ENCODE measurements around the gene TMEM129. TPM values are rescaled to one million over a fixed set of nuclear protein-coding genes. Genes with fewer than 3 reads are reported as not detected.
A peak's percentile ranks its signal among the peaks of the same experiment; 100 is the strongest.

TMEM129 gene
- total and polyA plus RNA-seq, 10 of the 15 experiments (the other 5 are each of a cell fraction or from before 2014, with no cell fraction given), result 0.19 to 24.9 (median 13.2) TPM

GRCh38 chr4:1713003-1713851 is 7.9 kb downstream of the TMEM129 start (continued):
- TF ChIP-seq CHD2 (IDR thresholded peaks at IDR 0.05; ENCODE audit: borderline replicate concordance, low read depth, low read length) (no peak), EGR1 (IDR thresholded peaks at IDR 0.05; ENCODE audit: borderline replicate concordance in 1 of 2, low read depth in 2 of 2, low read length in 2 of 2) (no peak), YY1 (IDR thresholded peaks at IDR 0.05; ENCODE audit: low read depth, low read length) (no peak), SMARCA5 (IDR thresholded peaks at IDR 0.05) (0 out of 2 replicates have a peak, but pooled peaks have one; percentile 6), TCF3 (IDR thresholded peaks at IDR 0.05; ENCODE audit: borderline replicate concordance, insufficient read depth, low read depth, low read length) (no peak), ELK1 (IDR thresholded peaks at IDR 0.05; ENCODE audit: low read depth, low read length) (no peak), ZBTB4 (CRISPR knock-in tag; IDR thresholded peaks at IDR 0.05) (no peak), ESRRA (IDR thresholded peaks at IDR 0.05; ENCODE audit: low read length) (no peak)
- TF ChIP-seq, protein P1, sequence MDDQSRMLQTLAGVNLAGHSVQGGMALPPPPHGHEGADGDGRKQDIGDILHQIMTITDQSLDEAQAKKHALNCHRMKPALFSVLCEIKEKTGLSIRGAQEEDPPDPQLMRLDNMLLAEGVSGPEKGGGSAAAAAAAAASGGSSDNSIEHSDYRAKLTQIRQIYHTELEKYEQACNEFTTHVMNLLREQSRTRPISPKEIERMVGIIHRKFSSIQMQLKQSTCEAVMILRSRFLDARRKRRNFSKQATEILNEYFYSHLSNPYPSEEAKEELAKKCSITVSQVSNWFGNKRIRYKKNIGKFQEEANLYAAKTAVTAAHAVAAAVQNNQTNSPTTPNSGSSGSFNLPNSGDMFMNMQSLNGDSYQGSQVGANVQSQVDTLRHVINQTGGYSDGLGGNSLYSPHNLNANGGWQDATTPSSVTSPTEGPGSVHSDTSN (IDR thresholded peaks at IDR 0.05; ENCODE audit: insufficient replicate concordance, low read depth, low read length), result no peak
- TF ChIP-seq, protein P2, sequence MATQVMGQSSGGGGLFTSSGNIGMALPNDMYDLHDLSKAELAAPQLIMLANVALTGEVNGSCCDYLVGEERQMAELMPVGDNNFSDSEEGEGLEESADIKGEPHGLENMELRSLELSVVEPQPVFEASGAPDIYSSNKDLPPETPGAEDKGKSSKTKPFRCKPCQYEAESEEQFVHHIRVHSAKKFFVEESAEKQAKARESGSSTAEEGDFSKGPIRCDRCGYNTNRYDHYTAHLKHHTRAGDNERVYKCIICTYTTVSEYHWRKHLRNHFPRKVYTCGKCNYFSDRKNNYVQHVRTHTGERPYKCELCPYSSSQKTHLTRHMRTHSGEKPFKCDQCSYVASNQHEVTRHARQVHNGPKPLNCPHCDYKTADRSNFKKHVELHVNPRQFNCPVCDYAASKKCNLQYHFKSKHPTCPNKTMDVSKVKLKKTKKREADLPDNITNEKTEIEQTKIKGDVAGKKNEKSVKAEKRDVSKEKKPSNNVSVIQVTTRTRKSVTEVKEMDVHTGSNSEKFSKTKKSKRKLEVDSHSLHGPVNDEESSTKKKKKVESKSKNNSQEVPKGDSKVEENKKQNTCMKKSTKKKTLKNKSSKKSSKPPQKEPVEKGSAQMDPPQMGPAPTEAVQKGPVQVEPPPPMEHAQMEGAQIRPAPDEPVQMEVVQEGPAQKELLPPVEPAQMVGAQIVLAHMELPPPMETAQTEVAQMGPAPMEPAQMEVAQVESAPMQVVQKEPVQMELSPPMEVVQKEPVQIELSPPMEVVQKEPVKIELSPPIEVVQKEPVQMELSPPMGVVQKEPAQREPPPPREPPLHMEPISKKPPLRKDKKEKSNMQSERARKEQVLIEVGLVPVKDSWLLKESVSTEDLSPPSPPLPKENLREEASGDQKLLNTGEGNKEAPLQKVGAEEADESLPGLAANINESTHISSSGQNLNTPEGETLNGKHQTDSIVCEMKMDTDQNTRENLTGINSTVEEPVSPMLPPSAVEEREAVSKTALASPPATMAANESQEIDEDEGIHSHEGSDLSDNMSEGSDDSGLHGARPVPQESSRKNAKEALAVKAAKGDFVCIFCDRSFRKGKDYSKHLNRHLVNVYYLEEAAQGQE (IDR thresholded peaks at IDR 0.05; ENCODE audit: low read depth, low read length), result no peak
- TF ChIP-seq, protein P3, sequence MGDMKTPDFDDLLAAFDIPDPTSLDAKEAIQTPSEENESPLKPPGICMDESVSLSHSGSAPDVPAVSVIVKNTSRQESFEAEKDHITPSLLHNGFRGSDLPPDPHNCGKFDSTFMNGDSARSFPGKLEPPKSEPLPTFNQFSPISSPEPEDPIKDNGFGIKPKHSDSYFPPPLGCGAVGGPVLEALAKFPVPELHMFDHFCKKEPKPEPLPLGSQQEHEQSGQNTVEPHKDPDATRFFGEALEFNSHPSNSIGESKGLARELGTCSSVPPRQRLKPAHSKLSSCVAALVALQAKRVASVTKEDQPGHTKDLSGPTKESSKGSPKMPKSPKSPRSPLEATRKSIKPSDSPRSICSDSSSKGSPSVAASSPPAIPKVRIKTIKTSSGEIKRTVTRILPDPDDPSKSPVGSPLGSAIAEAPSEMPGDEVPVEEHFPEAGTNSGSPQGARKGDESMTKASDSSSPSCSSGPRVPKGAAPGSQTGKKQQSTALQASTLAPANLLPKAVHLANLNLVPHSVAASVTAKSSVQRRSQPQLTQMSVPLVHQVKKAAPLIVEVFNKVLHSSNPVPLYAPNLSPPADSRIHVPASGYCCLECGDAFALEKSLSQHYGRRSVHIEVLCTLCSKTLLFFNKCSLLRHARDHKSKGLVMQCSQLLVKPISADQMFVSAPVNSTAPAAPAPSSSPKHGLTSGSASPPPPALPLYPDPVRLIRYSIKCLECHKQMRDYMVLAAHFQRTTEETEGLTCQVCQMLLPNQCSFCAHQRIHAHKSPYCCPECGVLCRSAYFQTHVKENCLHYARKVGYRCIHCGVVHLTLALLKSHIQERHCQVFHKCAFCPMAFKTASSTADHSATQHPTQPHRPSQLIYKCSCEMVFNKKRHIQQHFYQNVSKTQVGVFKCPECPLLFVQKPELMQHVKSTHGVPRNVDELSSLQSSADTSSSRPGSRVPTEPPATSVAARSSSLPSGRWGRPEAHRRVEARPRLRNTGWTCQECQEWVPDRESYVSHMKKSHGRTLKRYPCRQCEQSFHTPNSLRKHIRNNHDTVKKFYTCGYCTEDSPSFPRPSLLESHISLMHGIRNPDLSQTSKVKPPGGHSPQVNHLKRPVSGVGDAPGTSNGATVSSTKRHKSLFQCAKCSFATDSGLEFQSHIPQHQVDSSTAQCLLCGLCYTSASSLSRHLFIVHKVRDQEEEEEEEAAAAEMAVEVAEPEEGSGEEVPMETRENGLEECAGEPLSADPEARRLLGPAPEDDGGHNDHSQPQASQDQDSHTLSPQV (IDR thresholded peaks at IDR 0.05), result no peak
- TF ChIP-seq, protein P4, sequence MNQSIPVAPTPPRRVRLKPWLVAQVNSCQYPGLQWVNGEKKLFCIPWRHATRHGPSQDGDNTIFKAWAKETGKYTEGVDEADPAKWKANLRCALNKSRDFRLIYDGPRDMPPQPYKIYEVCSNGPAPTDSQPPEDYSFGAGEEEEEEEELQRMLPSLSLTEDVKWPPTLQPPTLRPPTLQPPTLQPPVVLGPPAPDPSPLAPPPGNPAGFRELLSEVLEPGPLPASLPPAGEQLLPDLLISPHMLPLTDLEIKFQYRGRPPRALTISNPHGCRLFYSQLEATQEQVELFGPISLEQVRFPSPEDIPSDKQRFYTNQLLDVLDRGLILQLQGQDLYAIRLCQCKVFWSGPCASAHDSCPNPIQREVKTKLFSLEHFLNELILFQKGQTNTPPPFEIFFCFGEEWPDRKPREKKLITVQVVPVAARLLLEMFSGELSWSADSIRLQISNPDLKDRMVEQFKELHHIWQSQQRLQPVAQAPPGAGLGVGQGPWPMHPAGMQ (IDR thresholded peaks at IDR 0.05; ENCODE audit: borderline replicate concordance), result peak; percentile 68; the same call in 1 of the 2 replicates

Measured in GM12878 (cell line).